ENCODE data around the gene ADGRB2. TPM values are rescaled to one million over a fixed set of nuclear protein-coding genes. Genes with fewer than 3 reads are reported as not detected.
A peak's percentile ranks its signal among the peaks of the same experiment; 100 is the strongest.
"Not testable (repeated sequence)": the region's sequence is repeated elsewhere in the genome, so short reads cannot be mapped to it uniquely, and the experiment has no call there.

The ADGRB2 gene
- total RNA-seq, 4 donors from 2014 or later: 1.6 to 10.5 (median 4.1) TPM

- Histone ChIP-seq H3K4me3 (no peak overlapping the region), H3K27ac (no peak overlapping the region), H3K4me1 (peaks cover 0 to 46% (median 29%) of the 10 kb centered on the region in 4 donors), H3K9me3 (no peaks in the 10 kb centered on the region), H3K27me3 (no peaks in the 10 kb centered on the region), H3K36me3 (no peaks in the 10 kb centered on the region)
- no peak for DNase-seq (ENCODE audit: low spot score in 2 of 2)
- 23 to 26% methylated on average over 5 of the region's 5 CpGs for WGBS, 2 donors
- TF ChIP-seq POLR2A (IDR thresholded peaks at IDR 0.05) (no peak), CTCF (IDR thresholded peaks at IDR 0.05) (no peak), EP300 (IDR thresholded peaks at IDR 0.05) (no peak)
Measured at GRCh38 chr1:31707711-31708110, 56.4 kb downstream of the ADGRB2 start.

GRCh38 chr1:31707059-31707600 is 57.0 kb downstream of the ADGRB2 start:
- H3K27ac ChIP-seq; DNase-seq (ENCODE audit: low spot score in 2 of 2); H3K27me3 ChIP-seq: not testable (repeated sequence)

GRCh38 chr1:31706384-31707058 is 57.6 kb downstream of the ADGRB2 start:
- WGBS, 2 donors: 80 to 89% methylated on average over 9 to 15 of the region's 15 CpGs
- H3K36me3 ChIP-seq: no peaks in the 10 kb centered on the region
- H3K27ac ChIP-seq: no peak overlapping the region
- H3K27me3 ChIP-seq: no peaks in the 10 kb centered on the region
- no peak for DNase-seq (ENCODE audit: low spot score in 2 of 2)
- TF ChIP-seq EP300 (IDR thresholded peaks at IDR 0.05) (no peak), POLR2A (IDR thresholded peaks at IDR 0.05) (no peak), CTCF (IDR thresholded peaks at IDR 0.05) (no peak)
- H3K9me3 ChIP-seq: no peaks in the 10 kb centered on the region
- peaks cover 0 to 48% (median 35%) of the 10 kb centered on the region in 4 donors for H3K4me1 ChIP-seq
- H3K4me3 ChIP-seq: no peak overlapping the region

More at GRCh38 chr1:31707059-31707600, 57.0 kb downstream of the ADGRB2 start:
- not testable (repeated sequence) for H3K9me3 ChIP-seq, H3K36me3 ChIP-seq, H3K4me3 ChIP-seq
- H3K4me1 ChIP-seq: peaks cover 0 to 46% (median 30%) of the 10 kb centered on the region in 4 donors
- WGBS, 2 donors: 86 to 88% methylated on average over 4 of the region's 4 CpGs

- Histone ChIP-seq H3K27me3 (no peaks in the 10 kb centered on the region), H3K4me1 (peaks cover 4 to 61% (median 48%) of the 10 kb centered on the region in 4 donors), H3K4me3 (peak overlapping the region in 2 of 4 donors; percentile 5 to 47), H3K27ac (peak overlapping the region; percentile 74 to 89 (median 84)), H3K9me3 (no peaks in the 10 kb centered on the region), H3K36me3 (no peaks in the 10 kb centered on the region)
- WGBS, 2 donors: 24 to 31% methylated on average over 13 to 15 of the region's 23 CpGs
- DNase-seq (ENCODE audit: low spot score in 2 of 2): peak; percentile 50 to 60
- TF ChIP-seq CTCF (IDR thresholded peaks at IDR 0.05) (peak; percentile 17 to 79 (median 63)), POLR2A (IDR thresholded peaks at IDR 0.05) (no peak), EP300 (IDR thresholded peaks at IDR 0.05) (peak in 1 of 2 donors; percentile 9)
Measured at GRCh38 chr1:31705080-31705866, 58.9 kb downstream of the ADGRB2 start.

GRCh38 chr1:31704271-31705079 is 59.7 kb downstream of the ADGRB2 start:
- DNase-seq (ENCODE audit: low spot score in 2 of 2): peak in 1 of 2 donors; percentile 36
- no peaks in the 10 kb centered on the region for H3K36me3 ChIP-seq
- whole genome bisulfite sequencing, 2 donors: 3 to 11% methylated on average over 12 to 19 of the region's 19 CpGs
- TF ChIP-seq POLR2A (IDR thresholded peaks at IDR 0.05) (no peak), CTCF (IDR thresholded peaks at IDR 0.05) (no peak), EP300 (IDR thresholded peaks at IDR 0.05) (no peak)
- no peaks in the 10 kb centered on the region for H3K27me3 ChIP-seq
- peaks cover 7 to 69% (median 55%) of the 10 kb centered on the region in 4 donors for H3K4me1 ChIP-seq
- H3K4me3 ChIP-seq: peak overlapping the region; percentile 32 to 47 (median 35)
- no peaks in the 10 kb centered on the region for H3K9me3 ChIP-seq
- peak overlapping the region; percentile 74 to 89 (median 84) for H3K27ac ChIP-seq
